WTC11 (cell line): ENCODE measurements around the gene GLB1L2.

Experiments
- CTCF ChIP-seq: fragments of 200-600 bp; IDR thresholded peaks from 2 replicates; pipeline ENCODE4 v1.8.0; 2022; ENCODE audit warnings: antibody characterized with exemption
- E2F5 ChIP-seq: sonication (generic); formaldehyde crosslinking; IDR thresholded peaks from 2 replicates; pipeline ENCODE4 v1.8.1; 2022; ENCODE audit warnings: mild to moderate bottlenecking, moderate library complexity, missing genetic modification reagents
- NFE2L1 ChIP-seq: sonication (generic); formaldehyde crosslinking; IDR thresholded peaks from 2 replicates; pipeline ENCODE4 v1.8.1; 2023; ENCODE audit warnings: missing genetic modification reagents

- TF ChIP-seq CTCF (no peak), E2F5 (CRISPR knock-in tag) (no peak), NFE2L1 (no peak)
These were observed 68.2 kb downstream of the GLB1L2 start for GRCh38 chr11:134399996-134400395.
